Activated T-helper 1 cell treated with anti-CD3 and anti-CD28 coated beads, Interleukin-2, amount 50 U/mL, for 16 hours (primary cell): ENCODE data around the gene PPP1R26.
"Not testable (repeated sequence)": the region's sequence is repeated elsewhere in the genome, so short reads cannot be mapped to it uniquely, and the experiment has no call there.

Experiments
- DNase-seq, 2 donors: peaks; one replicate each; pipeline ENCODE4 v3.0.0-alpha.2; 2020; ENCODE audit warnings: low read depth in 1 of 2, low spot score in 1 of 2

PPP1R26 gene

GRCh38 chr9:135520916-135521607 lies 41.5 kb downstream of the PPP1R26 start, which contains the start of gene LCN1:
LCN1 (plus strand) TSS chr9:135521440; CDS start chr9:135521498, 58 bp downstream.
- DNase-seq = no peak

DNA sequence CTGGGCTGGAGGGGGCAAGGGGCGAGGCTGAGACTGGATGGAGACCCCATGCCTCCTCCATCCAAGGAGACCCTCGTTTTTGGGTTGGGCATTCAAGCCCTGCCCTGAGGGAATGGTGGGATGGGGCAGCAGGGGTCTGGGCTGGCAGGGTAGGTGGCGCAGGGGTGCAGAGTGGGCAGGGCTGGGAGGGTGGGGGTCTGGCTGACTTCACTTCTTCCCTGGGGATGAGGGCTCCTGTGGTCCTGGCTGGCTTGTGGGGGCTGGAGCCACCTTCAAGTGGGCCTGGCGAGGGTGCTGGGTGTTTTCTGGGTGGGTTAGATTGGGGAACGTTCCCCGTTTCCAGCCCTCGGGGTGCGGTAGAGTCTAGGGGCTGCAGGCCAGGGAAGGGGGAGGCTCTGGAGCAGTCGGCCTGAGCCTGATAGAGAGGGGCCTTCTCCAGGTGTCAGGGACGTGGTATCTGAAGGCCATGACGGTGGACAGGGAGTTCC lies 42.1 kb downstream of the PPP1R26 start:
- no peak for DNase-seq

DNA sequence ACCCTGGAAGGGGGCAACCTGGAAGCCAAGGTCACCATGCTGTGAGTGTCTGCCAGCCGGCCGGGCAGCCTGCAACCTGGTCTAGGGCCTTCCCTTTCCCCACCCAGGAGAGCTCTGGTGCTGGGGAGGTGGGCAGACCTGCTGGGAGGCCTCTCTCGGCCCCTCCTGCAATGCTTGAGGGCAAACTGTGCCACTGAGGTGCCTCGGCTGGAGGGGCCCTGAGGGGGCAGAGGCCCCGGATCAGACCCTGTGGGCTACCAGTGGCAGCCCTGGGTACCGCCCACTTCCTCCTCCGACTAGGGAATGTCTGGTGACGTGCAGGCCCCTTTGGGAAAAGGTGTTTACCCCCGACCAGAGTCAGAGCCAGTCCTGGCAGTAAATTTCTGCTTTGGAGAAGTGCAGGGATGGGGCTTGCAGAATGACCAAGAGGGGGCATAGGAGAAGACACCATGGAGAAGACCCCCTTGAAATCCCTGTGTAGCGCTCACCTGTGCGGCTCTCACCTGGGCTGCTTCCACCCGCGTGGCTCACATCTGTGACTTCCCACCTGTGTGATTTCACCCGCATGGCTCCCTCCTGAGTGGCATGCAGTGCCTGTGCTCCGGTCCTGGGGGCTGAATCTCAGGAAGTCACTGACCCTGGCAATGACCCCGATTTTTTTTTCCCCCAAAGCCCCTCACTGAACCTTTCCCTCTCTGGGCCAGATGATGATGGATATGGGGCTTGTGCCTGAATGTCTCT lies 42.7 kb downstream of the PPP1R26 start:
- no peak for DNase-seq

DNA sequence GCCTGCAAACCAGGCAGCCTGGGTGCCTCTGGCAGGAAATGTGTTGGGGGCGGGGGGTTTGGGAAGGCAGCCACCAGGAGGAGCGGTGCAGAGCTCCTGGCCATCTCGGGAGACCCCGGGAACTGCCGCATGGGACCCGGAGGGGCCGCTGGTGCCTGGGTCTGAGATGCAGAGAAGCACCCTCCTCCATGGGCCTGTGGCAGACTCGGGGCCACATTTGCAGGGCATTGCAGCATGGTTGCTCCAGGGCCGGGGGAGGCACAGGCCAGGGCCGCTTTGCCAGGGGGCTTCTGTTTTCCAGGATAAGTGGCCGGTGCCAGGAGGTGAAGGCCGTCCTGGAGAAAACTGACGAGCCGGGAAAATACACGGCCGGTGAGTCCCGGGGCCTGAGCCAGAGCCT lies 43.3 kb downstream of the PPP1R26 start:
- no peak for DNase-seq

DNA sequence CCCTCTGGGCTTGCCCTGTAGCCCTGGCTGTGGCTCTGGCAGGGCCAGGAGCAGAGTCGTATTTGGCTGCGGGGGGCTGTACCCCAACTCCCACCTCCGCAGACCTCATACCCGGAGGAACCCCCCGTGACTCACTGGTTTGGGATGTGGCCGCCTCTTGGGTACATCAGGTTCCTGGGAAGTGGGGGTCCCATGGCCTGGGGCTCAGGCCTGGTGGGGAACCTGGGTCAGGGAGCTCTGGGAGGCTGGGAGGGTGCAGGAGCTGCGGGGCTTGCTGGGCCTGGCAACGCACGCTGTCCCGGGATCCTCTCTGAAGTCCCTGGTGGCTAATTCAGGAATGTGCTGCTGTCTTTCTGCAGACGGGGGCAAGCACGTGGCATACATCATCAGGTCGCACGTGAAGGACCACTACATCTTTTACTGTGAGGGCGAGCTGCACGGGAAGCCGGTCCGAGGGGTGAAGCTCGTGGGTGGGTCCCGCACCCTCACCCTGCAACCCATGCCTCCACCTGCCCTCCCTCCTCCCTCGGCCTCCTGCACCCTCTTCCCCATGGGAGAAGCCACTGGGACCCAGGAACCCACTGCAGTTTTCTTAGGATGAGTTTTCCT lies 44.0 kb downstream of the PPP1R26 start:
- no peak for DNase-seq

- DNase-seq = no peak
Measured at GRCh38 chr9:135524130-135524861, 44.7 kb downstream of the PPP1R26 start.

- no peak for DNase-seq
Measured at GRCh38 chr9:135525241-135526088, 45.9 kb downstream of the PPP1R26 start.

DNA sequence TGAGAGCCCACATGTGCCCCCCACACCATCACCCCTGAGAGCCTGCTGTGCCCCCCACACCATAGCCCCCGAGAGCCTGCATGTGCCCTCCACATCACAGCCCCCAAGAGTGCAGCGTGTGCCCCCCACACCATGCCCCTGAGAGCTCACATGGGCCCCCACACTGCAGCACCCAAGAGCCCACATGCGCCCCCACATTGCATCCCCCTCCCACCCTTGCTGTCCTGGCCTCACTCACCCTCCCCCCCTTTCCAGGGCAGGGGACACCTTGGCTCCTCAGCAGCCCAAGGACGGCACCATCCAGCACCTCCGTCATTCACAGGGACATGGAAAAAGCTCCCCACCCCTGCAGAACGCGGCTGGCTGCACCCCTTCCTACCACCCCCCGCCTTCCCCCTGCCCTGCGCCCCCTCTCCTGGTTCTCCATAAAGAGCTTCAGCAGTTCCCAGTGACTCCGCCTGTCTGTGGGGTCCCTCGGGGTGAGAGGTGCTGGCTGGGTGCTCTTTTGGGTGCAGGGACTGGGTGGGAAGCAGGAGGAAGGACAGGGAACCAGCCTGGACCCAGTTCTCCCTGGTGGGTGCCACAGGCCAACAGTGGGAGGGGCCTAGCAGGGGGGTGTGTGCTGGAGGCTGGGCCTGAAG lies 46.6 kb downstream of the PPP1R26 start:
- no peak for DNase-seq

GRCh38 chr9:135526730-135527571 lies 47.4 kb downstream of the PPP1R26 start:
- DNase-seq = no peak

- DNase-seq = not testable (repeated sequence)
Measured at GRCh38 chr9:135528842-135529435, 49.4 kb downstream of the PPP1R26 start.

GRCh38 chr9:135530146-135530545 lies 50.6 kb downstream of the PPP1R26 start:
- no peak for DNase-seq

- DNase-seq = no peak
Measured at GRCh38 chr9:135531096-135531495, 51.5 kb downstream of the PPP1R26 start.

- no peak for DNase-seq
Measured at GRCh38 chr9:135533113-135533512, 53.5 kb downstream of the PPP1R26 start.

GRCh38 chr9:135533674-135534073 lies 54.1 kb downstream of the PPP1R26 start:
- DNase-seq = no peak

DNA sequence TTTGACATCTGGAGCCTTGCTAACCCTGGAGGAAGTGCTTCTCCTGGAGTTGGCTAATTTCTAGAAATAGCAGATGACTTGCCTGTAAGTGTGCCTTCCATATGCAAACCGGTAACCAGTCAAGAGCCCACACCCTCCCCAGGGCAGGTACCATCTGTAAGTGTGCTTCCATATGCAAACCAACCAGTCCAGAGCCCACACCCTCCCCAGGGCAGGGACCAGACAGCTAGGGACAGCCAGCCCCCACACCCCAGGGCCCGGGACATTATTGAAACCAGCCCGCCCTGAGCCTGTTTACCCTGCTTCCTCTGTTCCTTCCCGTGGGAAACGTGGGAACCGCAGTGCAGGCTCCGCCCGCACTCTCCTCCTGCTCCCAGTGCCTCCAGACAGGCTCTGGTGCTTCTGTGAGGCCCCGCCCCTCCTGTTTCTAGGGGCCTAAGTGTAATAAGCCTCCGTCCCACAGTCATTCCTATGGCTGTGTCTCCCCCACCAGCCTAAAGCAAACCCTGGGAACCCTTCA lies 54.7 kb downstream of the PPP1R26 start:
- not testable (repeated sequence) for DNase-seq

GRCh38 chr9:135534826-135535225 lies 55.2 kb downstream of the PPP1R26 start:
- not testable (repeated sequence) for DNase-seq

DNA sequence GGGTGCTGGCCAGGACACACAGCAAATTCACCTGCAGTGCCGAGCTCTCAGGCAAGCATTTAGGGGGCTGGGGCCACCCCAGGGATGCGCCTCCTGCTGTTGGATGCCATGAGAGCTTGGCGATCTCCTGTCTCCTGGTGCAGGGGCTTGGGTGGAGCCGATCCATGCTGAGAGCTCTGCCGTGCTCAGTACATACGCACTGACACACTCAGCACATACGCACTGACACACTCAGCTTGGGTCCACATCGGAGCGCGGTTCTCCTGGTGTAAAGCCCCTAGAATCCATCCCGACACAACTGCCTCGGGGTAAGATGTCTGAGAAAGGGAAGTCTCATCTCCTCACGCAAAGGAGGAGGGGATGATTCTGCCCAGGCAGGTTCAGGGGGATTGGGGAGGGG lies 56.0 kb downstream of the PPP1R26 start:
- DNase-seq = not testable (repeated sequence)

GRCh38 chr9:135536216-135536615 lies 56.6 kb downstream of the PPP1R26 start:
- DNase-seq = no peak
